NT2/D1 (cell line): ENCODE data around the gene TAX1BP1.

ENCODE experiments used
- YY1 ChIP-seq: IDR thresholded peaks from 2 replicates; pipeline ENCODE4 v1.6.1; 2011; ENCODE audit not compliant: insufficient read length, insufficient read depth
- ZNF274 ChIP-seq: IDR thresholded peaks from 2 replicates; pipeline ENCODE4 v1.6.1; 2011; ENCODE audit warnings: mild to moderate bottlenecking, low read depth, low read length

DNA sequence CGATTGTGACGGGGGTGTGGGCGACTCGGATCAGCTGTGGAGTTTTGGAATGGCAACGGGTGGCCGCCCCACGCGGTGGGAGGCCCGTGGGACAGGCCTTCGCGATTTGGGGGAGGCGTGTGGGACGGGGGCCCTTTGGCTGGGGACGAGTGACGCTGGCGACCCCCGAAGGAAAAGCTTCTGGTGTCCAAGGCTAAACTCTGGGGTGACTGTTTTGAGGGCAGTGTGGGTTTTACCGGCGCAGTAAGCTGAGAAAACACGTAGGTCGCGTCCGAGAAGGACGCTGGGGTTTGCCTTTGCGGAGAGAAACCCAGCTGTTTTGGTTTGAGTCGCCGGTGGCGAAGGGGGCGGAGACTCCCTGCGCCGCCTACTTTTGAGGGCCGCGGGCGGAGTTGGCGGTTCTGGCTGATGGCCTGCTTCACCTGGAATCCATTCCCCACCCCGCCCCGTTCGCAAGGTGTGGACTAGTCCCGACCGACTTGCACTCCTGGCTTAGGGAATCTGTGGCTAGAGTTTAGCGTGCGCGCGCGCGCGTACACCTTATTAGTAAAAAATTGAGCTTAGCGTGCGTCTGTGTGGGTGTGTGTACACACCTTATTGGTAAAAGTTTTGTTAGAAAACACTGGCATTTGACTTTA, 606 bp downstream of the TAX1BP1 start:
- TF ChIP-seq ZNF274: no peak
- no peak for TF ChIP-seq YY1
